GM18517 (cell line): Measurements from ENCODE around the gene CPED1.
"Not testable (repeated sequence)": the region's sequence is repeated elsewhere in the genome, so short reads cannot be mapped to it uniquely, and the experiment has no call there.

ENCODE experiments used
- ATAC-seq: cut with Tn5 transposase; IDR thresholded peaks from one replicate; pipeline ENCODE4 v1.9.1; 2021; ENCODE audit warnings: mild to moderate bottlenecking, moderate library complexity; ENCODE audit not compliant: unreplicated experiment

Gene CPED1

DNA sequence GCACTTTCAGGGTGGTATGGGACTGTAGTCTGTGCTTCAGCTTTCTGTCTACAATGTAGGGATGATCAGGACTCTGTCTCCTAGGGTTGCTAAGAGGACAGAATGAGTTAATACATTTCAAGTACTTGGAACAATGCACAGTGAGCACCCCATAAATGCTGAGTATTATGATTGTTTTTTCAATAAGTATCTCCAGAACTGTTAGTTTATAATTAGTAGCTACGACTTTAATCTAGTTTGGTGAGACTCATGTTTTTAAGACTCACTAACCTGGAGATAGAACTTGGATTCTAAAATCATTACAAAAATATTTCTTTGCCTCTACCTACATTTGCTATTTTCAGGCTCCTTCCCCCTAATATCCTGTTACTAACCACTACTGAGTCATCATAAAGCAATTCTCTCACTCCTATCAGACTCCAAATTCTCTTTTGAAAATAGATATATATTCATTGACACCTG lies 95.3 kb downstream of the CPED1 start:
- ATAC-seq = no peak

GRCh38 chr7:121084256-121084655 lies 95.7 kb downstream of the CPED1 start:
- no peak for ATAC-seq

DNA sequence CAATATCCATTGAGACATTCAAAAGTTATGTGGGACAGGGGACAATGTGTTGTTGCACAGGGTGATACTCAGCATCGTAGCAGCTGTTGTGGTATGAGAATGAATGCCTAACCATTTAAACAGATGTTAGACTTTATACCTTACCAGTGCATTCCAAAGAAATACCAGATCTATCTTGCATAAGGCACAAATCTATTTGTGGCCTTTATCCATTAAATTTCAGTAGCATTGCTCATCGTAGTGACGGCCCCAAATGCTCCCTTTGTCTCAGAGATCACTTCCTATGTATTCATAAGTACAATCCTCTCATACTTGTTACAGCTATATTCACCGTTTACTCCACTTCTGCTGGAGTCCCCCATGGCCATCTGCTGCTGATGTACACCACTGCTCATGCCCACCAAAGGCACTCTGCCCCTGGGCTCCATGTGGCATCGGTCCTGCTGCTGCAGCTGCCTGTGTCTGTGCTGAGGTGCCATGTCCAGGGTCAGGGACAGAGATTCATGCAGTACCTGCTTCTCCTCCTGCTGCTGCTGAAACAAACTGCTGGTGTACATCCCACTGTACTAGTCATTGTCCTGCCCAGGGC lies 96.3 kb downstream of the CPED1 start:
- no peak for ATAC-seq

GRCh38 chr7:121085922-121086321 lies 97.4 kb downstream of the CPED1 start:
- ATAC-seq = no peak

- no peak for ATAC-seq
Measured at GRCh38 chr7:121088870-121089269, 100.4 kb downstream of the CPED1 start.

DNA sequence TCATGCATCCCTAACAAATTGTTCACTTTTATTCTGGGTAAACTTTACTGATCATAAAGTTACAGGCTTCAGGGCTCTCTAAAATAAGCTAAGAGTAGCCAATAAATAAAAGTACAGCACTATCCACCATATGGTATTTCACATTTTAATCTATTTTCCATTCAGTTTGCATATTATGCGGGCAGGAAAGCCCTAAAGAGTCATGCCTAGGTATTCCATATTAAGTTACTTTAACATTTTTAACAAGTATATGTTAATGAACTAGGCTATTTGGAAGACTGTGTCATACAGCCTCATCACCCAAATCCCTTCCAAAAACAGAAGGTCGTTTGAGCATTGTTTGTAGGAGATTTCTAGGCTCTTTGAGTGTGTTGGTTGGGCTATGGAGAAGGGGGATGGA lies 106.3 kb downstream of the CPED1 start:
- ATAC-seq = no peak

GRCh38 chr7:121097577-121097976 lies 109.1 kb downstream of the CPED1 start:
- no peak for ATAC-seq

- ATAC-seq = no peak
Measured at GRCh38 chr7:121099572-121099971, 111.1 kb downstream of the CPED1 start.

DNA sequence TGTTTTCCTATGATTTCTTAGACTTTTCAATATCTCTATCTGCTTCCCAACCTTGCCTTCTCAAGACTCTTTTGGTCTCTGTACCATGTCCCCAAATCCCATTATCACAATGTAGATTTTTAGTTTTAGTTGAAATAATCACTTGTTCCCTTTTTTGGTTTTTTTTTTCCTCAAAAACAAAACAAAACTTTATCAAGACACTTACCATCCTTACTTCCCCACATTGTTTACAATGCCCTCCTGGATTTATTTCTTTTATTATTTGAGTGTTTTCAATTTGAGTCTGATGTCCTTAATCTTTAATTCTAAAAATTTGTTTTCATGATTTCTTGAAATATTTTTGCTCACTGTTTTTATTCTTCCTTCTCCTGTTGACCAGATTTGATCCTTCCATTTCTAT lies 112.6 kb downstream of the CPED1 start:
- no peak for ATAC-seq

DNA sequence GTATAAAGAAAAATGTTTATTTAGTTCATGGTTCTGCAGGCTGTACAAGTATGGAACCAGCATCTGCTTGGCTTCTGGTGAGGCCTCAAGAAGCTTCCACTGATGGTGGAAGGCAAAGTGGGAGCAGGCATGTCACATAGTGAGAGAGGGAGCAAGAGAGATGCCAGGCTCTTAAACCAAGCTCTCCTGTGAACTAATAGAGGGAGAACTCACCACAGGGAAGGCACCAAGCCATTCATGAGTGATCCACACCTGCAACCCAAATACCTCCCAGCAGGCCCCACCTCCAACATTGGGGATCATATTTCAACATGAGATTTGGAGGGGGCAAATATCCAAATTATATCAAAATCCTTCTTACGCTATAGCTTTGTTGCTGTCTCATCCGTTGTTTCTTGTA lies 113.1 kb downstream of the CPED1 start:
- no peak for ATAC-seq

GRCh38 chr7:121102619-121103018 lies 114.1 kb downstream of the CPED1 start:
- no peak for ATAC-seq

DNA sequence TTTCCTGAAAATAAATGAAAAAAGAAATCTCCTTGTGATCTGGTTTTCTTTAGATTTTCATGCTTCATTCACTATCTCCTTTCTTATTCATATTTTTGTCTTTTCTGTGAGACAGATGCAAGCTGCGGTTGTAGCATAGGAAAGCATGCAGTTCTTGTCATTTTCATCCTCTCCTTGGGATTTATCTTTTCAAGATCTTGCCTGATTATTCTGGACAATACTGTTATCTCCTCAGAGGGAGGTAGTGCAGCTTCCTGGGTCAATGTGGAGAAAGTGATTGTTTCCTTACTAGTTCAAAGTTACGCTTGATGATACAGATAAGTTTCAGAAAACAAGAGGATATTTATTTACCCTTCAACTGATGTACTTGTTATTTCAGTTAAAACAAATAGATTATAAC lies 114.6 kb downstream of the CPED1 start:
- no peak for ATAC-seq

- no peak for ATAC-seq
Measured at GRCh38 chr7:121103579-121103978, 115.1 kb downstream of the CPED1 start.

DNA sequence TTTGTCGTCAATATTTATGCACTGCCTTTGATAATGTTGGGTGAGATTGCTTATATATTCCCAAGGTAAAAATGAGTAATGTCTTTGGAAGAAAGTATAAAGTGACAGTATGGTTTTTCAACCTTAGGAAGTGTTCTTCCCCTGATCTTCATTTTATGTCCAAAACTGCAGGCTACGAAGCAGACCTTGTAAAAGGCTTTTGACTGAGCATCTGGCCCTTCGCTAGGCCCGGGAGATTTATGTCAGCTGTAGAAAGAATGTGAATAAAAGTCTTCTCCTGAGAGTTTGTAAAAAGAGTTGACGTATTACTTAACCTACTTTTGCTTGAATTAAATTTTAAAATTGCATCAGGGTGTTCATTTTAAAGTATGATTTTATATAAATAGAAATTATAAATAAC lies 116.8 kb downstream of the CPED1 start:
- no peak for ATAC-seq

- peak; percentile 91 for ATAC-seq
Measured at GRCh38 chr7:121107923-121108498, 119.5 kb downstream of the CPED1 start.

DNA sequence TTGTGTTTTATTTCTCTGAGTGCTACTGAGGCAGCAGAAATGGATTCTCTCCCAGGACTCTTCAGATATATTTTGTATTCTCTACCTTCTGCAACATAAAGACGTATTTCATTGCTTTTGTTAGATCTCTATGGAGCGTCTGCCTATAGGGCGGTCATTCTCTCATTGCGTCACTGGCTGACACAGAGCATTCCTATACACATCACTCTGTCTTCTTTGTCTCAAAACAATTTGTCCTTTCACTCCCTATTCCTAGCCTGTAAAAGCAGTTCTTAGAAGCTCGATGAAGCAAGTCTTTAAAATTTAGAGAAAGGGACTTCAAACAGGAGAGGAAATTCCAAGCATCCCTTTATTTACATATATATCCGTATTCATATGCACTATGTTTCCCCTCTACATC lies 120.6 kb downstream of the CPED1 start:
- ATAC-seq = no peak

GRCh38 chr7:121113288-121113687 lies 124.8 kb downstream of the CPED1 start:
- ATAC-seq = no peak

DNA sequence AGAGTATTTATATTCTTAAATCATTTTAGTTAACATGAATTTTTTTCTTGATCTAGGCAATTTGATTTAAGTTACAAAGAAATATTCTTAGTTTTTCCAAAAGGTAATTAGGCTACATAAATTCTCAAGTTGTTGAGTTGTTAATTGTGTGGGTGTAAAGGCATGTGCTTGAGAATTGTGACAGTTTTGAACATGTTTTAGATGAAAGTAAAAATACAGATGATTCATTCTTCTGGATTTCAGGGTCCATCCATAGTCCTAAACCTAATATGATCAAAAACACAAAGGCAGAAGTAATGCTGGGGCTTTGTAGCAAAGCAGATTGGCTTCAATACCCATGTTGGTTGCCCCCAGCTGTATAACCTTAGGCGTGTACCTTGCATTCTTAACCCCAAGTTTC lies 127.9 kb downstream of the CPED1 start:
- no peak for ATAC-seq

DNA sequence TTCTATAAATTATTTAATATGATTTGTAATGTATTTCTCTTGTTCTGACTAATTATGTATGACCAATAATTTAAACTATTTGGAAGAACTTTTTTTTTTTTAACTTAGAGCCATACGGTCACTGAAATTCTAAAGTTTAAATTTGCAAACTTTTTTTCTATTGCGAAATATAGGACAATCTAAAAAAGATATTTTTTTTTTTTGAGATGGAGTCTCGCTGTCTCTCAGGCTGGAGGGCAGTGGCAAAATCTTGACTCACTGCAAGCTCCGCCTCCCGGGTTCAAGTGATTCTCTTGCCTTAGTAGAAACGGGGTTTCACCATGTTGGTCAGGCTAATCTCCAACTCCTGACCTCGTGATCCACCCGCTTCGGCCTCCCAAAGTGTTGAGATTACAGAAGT lies 130.5 kb downstream of the CPED1 start:
- ATAC-seq = no peak

DNA sequence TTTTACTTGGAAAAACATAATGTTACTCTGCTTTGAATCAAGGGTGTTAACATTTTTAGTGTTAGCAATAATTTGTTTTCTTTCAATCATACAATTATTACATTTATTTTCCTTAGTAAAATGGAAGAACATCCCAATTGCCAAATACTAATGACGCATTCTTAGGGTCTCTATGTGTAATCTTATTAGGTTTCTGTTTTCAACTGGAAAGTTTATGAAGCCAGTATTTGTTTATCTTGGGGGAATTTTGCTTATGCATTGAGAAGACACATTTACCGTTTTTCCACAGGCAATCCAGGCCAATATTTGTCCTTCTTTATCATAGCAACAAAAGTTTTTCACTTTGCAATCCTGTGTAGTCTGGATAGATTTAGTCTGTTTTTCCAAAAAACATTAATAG lies 134.5 kb downstream of the CPED1 start:
- no peak for ATAC-seq

GRCh38 chr7:121125454-121125853 lies 136.9 kb downstream of the CPED1 start:
- ATAC-seq = not testable (repeated sequence)

- ATAC-seq = no peak
Measured at GRCh38 chr7:121126201-121126600, 137.7 kb downstream of the CPED1 start.
